ENCODE measurements around the gene TK1.

The TK1 gene

DNA sequence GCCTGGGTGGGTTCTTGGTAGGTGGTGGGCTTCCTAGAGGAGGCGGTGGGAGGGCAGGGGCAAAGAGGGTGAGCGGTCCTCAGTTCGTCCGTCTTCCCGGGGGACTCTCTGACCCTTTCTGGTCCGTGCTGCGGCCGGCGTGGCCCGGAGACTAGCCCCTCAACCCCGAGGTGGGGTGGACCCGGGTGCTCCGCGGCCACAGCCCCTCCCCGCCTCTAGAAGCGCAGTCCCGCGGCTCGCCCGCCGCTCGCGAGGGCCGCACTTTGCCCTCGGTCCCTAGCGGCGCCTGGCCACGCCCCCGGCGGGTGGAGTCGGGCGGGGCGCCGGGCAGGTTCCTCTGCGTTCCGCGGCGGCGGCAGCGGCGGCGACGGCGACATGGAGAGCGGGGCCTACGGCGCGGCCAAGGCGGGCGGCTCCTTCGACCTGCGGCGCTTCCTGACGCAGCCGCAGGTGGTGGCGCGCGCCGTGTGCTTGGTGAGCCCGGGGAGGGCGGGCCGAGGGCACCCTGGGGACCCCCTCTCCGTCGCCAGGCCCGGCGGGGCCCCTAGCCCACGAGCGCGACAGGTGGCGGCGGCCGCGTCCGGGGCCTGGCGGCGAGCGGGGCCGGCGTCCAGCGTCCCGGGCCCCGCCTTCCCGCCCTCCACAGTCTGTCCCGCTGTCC is 18.5 kb downstream of the TK1 start, which contains the start of gene SYNGR2:
Gene SYNGR2 (plus strand): TSS at position 340 of the 661 bp plus-strand sequence. CDS start 36 bp downstream, at position 376.
- no peak for TF ChIP-seq CTCF (IDR thresholded peaks at IDR 0.05; ENCODE audit: control insufficient read depth, insufficient read depth, low read depth, low read length, missing control alignments)
- DNase-seq (ENCODE audit: low read depth) = no peak
- H3K4me3 ChIP-seq (ENCODE audit: control insufficient read depth, low read depth, low read length) = peak within 1 kb of the TSS; percentile 69

GRCh38 chr17:78166416-78166815 is 20.4 kb downstream of the TK1 start:
- no peak overlapping the region for H3K4me3 ChIP-seq (ENCODE audit: control insufficient read depth, low read depth, low read length)
- TF ChIP-seq CTCF (IDR thresholded peaks at IDR 0.05; ENCODE audit: control insufficient read depth, insufficient read depth, low read depth, low read length, missing control alignments) = no peak
- DNase-seq (ENCODE audit: low read depth) = no peak

- H3K4me3 ChIP-seq (ENCODE audit: control insufficient read depth, low read depth, low read length) = no peak overlapping the region
- DNase-seq (ENCODE audit: low read depth) = no peak
- TF ChIP-seq CTCF (IDR thresholded peaks at IDR 0.05; ENCODE audit: control insufficient read depth, insufficient read depth, low read depth, low read length, missing control alignments) = no peak
Observed at GRCh38 chr17:78164748-78165607, 21.9 kb downstream of the TK1 start.

- no peak for TF ChIP-seq CTCF (IDR thresholded peaks at IDR 0.05; ENCODE audit: control insufficient read depth, insufficient read depth, low read depth, low read length, missing control alignments)
- DNase-seq (ENCODE audit: low read depth) = no peak
- H3K4me3 ChIP-seq (ENCODE audit: control insufficient read depth, low read depth, low read length) = no peak overlapping the region
Observed at GRCh38 chr17:78163881-78164747, 22.7 kb downstream of the TK1 start.

DNA sequence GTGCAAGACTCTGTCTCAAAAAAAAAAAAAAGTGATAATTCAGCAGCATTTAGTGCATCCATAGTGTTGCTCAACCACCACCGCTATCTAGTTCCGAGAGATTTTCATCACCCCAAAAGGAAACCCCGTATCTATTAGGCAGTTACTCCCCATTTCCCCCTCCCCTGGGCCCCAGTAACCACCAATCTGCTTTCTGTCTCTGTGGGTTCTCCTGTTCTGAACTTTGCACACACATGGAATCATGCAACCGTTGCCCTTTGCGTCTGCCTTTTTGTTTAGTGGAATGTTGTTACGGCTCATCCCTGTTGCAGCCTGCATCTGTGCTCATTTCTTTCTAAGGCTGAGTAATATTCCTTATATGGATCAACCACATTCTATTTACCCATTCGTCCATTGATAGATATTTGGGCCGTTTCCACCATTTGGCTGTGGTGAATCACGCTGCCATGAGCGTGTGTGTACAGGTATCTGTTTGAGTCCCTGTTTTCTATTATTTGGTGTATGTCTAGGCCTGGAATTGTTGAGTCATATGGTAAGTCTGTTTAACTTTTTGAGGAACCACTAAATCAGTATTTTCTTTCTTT is 27.2 kb downstream of the TK1 start:
- TF ChIP-seq CTCF (IDR thresholded peaks at IDR 0.05; ENCODE audit: control insufficient read depth, insufficient read depth, low read depth, low read length, missing control alignments) = no peak
- H3K4me3 ChIP-seq (ENCODE audit: control insufficient read depth, low read depth, low read length) = no peak overlapping the region
- DNase-seq (ENCODE audit: low read depth) = peak; percentile 53
